ENCODE data around the gene ADCYAP1.

DNA sequence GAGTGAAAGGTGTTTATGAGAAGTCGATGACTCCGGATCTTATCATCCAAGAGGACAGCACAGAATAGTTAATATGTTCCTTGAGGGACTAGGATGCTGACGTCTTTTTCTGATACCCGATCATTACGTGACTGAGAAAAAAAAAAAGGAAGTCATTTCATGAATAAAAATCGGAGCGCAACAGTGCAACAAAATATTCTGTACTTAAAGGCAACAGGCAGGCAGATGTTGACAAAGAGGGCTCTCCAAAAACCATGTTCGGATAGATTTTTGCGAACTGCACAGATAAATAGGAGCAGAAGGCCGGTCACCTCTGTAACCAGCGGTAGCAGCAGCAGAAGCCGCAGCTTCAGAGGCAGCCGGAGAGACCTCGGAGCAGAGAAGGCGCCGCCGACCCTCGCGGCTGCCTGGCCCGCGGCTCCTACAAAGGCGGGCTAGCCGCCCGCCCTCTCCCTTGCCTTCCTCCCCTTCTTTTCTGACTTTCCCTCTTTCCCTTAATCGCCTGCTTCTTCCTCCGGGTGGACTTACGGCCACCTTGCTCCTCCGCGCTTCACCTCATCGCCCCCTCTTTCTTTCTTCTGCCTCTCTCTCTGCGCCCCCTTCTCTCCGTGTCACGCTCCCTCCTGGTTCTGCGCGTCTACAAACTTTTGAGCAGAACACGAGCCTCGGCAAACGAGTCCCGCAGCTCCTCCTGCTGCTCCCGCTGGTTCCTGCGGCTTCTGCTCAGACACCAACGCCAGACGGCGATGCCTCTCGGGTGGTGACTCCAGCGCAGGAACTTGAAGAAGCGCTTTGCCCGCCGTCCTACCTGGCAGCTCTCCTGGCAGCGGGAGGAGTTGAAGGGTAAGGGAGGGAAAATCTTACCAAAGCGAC lies at the start of gene ADCYAP1:
- no peak for TF ChIP-seq POLR2AphosphoS5 (IDR thresholded peaks at IDR 0.05; ENCODE audit: insufficient read depth in 1 of 2, low read depth in 1 of 2)
- TF ChIP-seq, protein P1, sequence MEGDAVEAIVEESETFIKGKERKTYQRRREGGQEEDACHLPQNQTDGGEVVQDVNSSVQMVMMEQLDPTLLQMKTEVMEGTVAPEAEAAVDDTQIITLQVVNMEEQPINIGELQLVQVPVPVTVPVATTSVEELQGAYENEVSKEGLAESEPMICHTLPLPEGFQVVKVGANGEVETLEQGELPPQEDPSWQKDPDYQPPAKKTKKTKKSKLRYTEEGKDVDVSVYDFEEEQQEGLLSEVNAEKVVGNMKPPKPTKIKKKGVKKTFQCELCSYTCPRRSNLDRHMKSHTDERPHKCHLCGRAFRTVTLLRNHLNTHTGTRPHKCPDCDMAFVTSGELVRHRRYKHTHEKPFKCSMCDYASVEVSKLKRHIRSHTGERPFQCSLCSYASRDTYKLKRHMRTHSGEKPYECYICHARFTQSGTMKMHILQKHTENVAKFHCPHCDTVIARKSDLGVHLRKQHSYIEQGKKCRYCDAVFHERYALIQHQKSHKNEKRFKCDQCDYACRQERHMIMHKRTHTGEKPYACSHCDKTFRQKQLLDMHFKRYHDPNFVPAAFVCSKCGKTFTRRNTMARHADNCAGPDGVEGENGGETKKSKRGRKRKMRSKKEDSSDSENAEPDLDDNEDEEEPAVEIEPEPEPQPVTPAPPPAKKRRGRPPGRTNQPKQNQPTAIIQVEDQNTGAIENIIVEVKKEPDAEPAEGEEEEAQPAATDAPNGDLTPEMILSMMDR (IDR thresholded peaks at IDR 0.05), result no peak
- TF ChIP-seq POLR2A (IDR thresholded peaks at IDR 0.05), result no peak

Measured in vagina (tissue), 2 donors.